HL-60 (cell line): ENCODE results near the gene SP2.

Experiments
- GABPA ChIP-seq: IDR thresholded peaks from 2 replicates; pipeline ENCODE4 v1.6.1; 2012; ENCODE audit warnings: low read depth
- POLR2AphosphoS5 ChIP-seq: IDR thresholded peaks from 2 replicates; pipeline ENCODE4 v1.6.1; 2012; ENCODE audit warnings: low read depth
- SPI1 ChIP-seq: IDR thresholded peaks from 2 replicates; pipeline ENCODE4 v1.6.1; 2012; ENCODE audit warnings: low read depth, mild to moderate bottlenecking, borderline replicate concordance
- TF ChIP-seq, protein P1 (sequence below): IDR thresholded peaks from one replicate; pipeline ENCODE4 v1.5.1; 2011; ENCODE audit warnings: low read length, control low read depth, inconsistent platforms; ENCODE audit not compliant: insufficient read depth
- TF ChIP-seq, protein P2 (sequence below): IDR thresholded peaks from 2 replicates; pipeline ENCODE4 v1.6.1; 2012; ENCODE audit warnings: low read depth; ENCODE audit not compliant: insufficient replicate concordance

DNA sequence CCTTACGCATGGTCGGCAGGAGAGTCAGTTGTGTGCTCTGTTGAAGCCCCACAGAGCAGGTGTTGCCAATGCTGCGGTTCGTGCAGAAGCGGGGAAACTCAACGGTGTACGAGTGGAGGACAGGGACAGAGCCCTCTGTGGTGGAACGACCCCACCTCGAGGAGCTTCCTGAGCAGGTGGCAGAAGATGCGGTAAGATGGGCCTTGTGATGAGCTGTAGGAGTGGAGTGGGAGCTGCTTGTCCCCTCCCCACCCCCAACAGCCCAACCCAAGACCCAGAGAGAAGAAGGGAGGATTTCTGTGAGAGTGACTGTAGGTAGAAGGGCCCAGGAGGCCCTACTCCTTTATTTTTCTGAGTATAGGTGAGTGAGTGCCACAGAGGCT, 79.8 kb downstream of the SP2 start:
- TF ChIP-seq, protein P1, sequence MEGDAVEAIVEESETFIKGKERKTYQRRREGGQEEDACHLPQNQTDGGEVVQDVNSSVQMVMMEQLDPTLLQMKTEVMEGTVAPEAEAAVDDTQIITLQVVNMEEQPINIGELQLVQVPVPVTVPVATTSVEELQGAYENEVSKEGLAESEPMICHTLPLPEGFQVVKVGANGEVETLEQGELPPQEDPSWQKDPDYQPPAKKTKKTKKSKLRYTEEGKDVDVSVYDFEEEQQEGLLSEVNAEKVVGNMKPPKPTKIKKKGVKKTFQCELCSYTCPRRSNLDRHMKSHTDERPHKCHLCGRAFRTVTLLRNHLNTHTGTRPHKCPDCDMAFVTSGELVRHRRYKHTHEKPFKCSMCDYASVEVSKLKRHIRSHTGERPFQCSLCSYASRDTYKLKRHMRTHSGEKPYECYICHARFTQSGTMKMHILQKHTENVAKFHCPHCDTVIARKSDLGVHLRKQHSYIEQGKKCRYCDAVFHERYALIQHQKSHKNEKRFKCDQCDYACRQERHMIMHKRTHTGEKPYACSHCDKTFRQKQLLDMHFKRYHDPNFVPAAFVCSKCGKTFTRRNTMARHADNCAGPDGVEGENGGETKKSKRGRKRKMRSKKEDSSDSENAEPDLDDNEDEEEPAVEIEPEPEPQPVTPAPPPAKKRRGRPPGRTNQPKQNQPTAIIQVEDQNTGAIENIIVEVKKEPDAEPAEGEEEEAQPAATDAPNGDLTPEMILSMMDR = no peak
- TF ChIP-seq POLR2AphosphoS5 = no peak
- TF ChIP-seq GABPA = no peak
- TF ChIP-seq, protein P2, sequence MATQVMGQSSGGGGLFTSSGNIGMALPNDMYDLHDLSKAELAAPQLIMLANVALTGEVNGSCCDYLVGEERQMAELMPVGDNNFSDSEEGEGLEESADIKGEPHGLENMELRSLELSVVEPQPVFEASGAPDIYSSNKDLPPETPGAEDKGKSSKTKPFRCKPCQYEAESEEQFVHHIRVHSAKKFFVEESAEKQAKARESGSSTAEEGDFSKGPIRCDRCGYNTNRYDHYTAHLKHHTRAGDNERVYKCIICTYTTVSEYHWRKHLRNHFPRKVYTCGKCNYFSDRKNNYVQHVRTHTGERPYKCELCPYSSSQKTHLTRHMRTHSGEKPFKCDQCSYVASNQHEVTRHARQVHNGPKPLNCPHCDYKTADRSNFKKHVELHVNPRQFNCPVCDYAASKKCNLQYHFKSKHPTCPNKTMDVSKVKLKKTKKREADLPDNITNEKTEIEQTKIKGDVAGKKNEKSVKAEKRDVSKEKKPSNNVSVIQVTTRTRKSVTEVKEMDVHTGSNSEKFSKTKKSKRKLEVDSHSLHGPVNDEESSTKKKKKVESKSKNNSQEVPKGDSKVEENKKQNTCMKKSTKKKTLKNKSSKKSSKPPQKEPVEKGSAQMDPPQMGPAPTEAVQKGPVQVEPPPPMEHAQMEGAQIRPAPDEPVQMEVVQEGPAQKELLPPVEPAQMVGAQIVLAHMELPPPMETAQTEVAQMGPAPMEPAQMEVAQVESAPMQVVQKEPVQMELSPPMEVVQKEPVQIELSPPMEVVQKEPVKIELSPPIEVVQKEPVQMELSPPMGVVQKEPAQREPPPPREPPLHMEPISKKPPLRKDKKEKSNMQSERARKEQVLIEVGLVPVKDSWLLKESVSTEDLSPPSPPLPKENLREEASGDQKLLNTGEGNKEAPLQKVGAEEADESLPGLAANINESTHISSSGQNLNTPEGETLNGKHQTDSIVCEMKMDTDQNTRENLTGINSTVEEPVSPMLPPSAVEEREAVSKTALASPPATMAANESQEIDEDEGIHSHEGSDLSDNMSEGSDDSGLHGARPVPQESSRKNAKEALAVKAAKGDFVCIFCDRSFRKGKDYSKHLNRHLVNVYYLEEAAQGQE = no peak
- TF ChIP-seq SPI1 = no peak
